Osteoblast (primary cell): ENCODE measurements around the gene BCAS3. TPM values are rescaled to one million over a fixed set of nuclear protein-coding genes. Genes with fewer than 3 reads are reported as not detected.
A peak's percentile ranks its signal among the peaks of the same experiment; 100 is the strongest.
"Not testable (repeated sequence)": the region's sequence is repeated elsewhere in the genome, so short reads cannot be mapped to it uniquely, and the experiment has no call there.

ENCODE experiments used
- DNase-seq: peaks from one replicate; pipeline ENCODE4 v3.0.0; 2011; ENCODE audit warnings: low spot score, mixed read lengths; ENCODE audit not compliant: insufficient read length; ENCODE audit errors: missing footprints
- H2AFZ ChIP-seq: 2 replicates; pipeline ENCODE4 v1.6.0; 2011; ENCODE audit warnings: mild to moderate bottlenecking, low read length
- H3K27ac ChIP-seq: 2 replicates; pipeline ENCODE4 v1.5.1; 2011; ENCODE audit warnings: mild to moderate bottlenecking, low read depth, low read length, moderate library complexity
- H3K27me3 ChIP-seq: 2 replicates; pipeline ENCODE4 v1.6.0; 2012; ENCODE audit warnings: mild to moderate bottlenecking, control low read depth, inconsistent platforms, low read length, moderate library complexity; ENCODE audit not compliant: insufficient read depth
- H3K36me3 ChIP-seq: 2 replicates; pipeline ENCODE4 v1.5.1; 2011; ENCODE audit warnings: mild to moderate bottlenecking, low read length, control low read depth, moderate library complexity; ENCODE audit not compliant: insufficient read depth
- H3K4me1 ChIP-seq: 2 replicates; pipeline ENCODE4 v1.5.1; 2011; ENCODE audit warnings: mild to moderate bottlenecking, low read length, control low read depth, moderate library complexity; ENCODE audit not compliant: insufficient read depth
- H3K4me2 ChIP-seq: 2 replicates; pipeline ENCODE4 v1.6.0; 2011; ENCODE audit warnings: mild to moderate bottlenecking, low read length; ENCODE audit not compliant: insufficient read depth
- H3K4me3 ChIP-seq: fragments of 200-600 bp; sonication (generic); 3 replicates; pipeline ENCODE4 v1.5.1; 2012; ENCODE audit warnings: mild to moderate bottlenecking, low read length, inconsistent platforms; ENCODE audit not compliant: insufficient read depth
- H3K79me2 ChIP-seq: 2 replicates; pipeline ENCODE4 v1.6.0; 2012; ENCODE audit warnings: mild to moderate bottlenecking, low read length, control low read depth, inconsistent platforms; ENCODE audit not compliant: insufficient read depth
- H3K9me3 ChIP-seq: 2 replicates; pipeline ENCODE4 v1.5.1; 2011; ENCODE audit warnings: low read depth, low read length, control low read depth
- H4K20me1 ChIP-seq: 2 replicates; pipeline ENCODE4 v1.6.0; 2012; ENCODE audit warnings: mild to moderate bottlenecking, low read length, control low read depth; ENCODE audit not compliant: insufficient read depth
- total RNA-seq: library from RNA; depleted of rRNA; stranded (reverse); fragments of >200 nt; gene quantifications from 2 replicates; pipeline ENCODE4 v1.2.3, GENCODE V29; 2012
- TF ChIP-seq, protein P1 (sequence below): IDR thresholded peaks from 2 replicates; pipeline ENCODE4 v1.5.1; 2011; ENCODE audit warnings: mild to moderate bottlenecking, low read depth, low read length, moderate library complexity; ENCODE audit errors: extremely low read depth

BCAS3 gene
- total RNA-seq, 1 donor: 31.5 TPM

DNA sequence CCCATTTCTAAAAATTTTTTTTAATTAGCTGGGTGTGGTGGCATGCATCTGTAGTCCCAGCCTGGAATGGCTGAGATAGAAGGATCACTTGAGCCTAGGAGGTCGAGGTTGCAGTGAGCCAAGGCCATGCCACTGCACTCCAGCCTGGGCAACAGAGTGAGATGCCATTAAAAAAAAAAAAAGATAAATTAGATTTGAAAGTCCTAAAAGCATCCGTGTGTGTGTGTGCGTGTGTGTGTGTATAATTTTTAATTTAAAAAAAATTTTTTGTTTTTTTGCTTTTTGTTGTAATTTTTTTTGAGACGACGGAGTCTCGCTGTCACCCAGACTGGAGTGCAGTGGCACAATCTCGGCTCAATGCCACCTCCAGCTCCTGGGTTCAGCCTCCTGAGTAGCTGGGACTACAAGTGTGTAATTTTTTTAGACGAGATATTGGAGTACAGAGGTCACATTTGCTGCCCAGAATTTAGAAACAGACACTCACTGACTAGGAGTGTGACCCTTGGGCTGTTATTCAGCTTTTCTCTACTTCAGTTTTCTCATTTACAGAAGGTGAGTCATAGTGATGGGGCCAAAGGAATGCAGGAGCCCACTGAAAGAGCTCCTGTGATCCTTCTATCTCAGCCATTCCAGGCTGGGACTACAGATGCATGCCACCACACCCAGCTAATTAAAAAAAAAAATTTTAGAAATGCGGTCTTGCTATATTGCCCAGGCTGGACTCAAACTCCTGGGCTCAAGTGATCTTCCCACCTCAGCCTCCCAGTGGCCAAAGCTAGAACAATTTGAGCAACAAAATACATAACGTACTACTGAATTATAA is 749.0 kb downstream of the BCAS3 start:
- TF ChIP-seq, protein P1, sequence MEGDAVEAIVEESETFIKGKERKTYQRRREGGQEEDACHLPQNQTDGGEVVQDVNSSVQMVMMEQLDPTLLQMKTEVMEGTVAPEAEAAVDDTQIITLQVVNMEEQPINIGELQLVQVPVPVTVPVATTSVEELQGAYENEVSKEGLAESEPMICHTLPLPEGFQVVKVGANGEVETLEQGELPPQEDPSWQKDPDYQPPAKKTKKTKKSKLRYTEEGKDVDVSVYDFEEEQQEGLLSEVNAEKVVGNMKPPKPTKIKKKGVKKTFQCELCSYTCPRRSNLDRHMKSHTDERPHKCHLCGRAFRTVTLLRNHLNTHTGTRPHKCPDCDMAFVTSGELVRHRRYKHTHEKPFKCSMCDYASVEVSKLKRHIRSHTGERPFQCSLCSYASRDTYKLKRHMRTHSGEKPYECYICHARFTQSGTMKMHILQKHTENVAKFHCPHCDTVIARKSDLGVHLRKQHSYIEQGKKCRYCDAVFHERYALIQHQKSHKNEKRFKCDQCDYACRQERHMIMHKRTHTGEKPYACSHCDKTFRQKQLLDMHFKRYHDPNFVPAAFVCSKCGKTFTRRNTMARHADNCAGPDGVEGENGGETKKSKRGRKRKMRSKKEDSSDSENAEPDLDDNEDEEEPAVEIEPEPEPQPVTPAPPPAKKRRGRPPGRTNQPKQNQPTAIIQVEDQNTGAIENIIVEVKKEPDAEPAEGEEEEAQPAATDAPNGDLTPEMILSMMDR: peak; percentile 12
- Histone ChIP-seq H4K20me1 (no peaks in the 10 kb centered on the region), H3K27me3 (peaks cover 11% of the 10 kb centered on the region), H3K9me3 (no peaks in the 10 kb centered on the region), H3K4me1 (peaks cover 5% of the 10 kb centered on the region), H3K27ac (no peak overlapping the region), H3K4me3 (no peak overlapping the region), H3K4me2 (no peak overlapping the region), H2AFZ (no peak overlapping the region), H3K36me3 (no peaks in the 10 kb centered on the region), H3K79me2 (no peaks in the 10 kb centered on the region)
- no peak for DNase-seq

DNA sequence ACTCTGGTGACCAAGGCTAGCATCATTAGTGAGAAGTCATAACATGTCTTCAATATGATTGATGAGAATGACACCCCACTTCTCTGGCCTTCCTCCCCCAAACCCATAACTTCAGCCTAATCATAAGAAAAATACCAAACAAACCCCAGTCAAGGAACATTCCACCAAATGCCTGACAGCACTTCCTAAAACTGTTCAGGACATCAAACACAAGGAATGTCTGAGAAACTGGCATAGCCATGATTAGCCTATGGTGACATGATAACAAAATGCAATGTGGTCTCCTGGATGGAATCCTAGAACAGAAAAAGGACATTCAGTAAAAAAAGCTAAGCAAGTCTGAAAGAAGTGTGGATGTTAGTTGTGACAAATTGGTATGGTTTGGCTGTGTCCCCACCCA is 749.9 kb downstream of the BCAS3 start:
- TF ChIP-seq, protein P1: no peak
- Histone ChIP-seq H3K4me1 (peaks cover 5% of the 10 kb centered on the region), H3K79me2 (no peaks in the 10 kb centered on the region), H3K36me3 (no peaks in the 10 kb centered on the region), H3K27me3 (peaks cover 4% of the 10 kb centered on the region), H4K20me1 (no peaks in the 10 kb centered on the region), H3K4me2 (no peak overlapping the region), H3K27ac (no peak overlapping the region), H3K4me3 (no peak overlapping the region), H3K9me3 (no peaks in the 10 kb centered on the region), H2AFZ (no peak overlapping the region)
- DNase-seq: no peak

DNA sequence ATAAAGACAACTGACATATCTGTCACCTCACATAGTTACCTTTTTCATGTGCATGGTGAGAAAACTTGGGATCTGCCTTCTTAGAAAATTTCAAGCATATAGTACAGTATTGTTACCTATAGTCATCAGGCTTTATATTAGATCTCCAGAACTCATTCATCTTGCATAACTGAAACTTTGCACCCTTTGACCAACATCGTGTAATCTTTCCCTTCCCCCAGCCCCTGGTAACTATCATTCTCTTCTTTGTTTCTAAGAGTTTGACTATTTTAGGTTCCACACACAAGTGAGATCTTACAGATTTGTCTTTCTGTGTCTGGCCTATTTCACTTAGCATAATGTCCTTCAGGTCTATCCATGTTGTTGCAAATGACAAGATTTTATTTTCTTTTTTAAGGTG is 751.6 kb downstream of the BCAS3 start:
- no peaks in the 10 kb centered on the region for H3K27me3 ChIP-seq
- H3K9me3 ChIP-seq: no peaks in the 10 kb centered on the region
- no peak overlapping the region for H3K4me2 ChIP-seq
- no peaks in the 10 kb centered on the region for H3K36me3 ChIP-seq
- H3K79me2 ChIP-seq: no peaks in the 10 kb centered on the region
- TF ChIP-seq, protein P1: no peak
- H3K4me3 ChIP-seq: no peak overlapping the region
- H3K27ac ChIP-seq: no peak overlapping the region
- no peaks in the 10 kb centered on the region for H4K20me1 ChIP-seq
- H2AFZ ChIP-seq: no peak overlapping the region
- no peak for DNase-seq
- peaks cover 5% of the 10 kb centered on the region for H3K4me1 ChIP-seq

DNA sequence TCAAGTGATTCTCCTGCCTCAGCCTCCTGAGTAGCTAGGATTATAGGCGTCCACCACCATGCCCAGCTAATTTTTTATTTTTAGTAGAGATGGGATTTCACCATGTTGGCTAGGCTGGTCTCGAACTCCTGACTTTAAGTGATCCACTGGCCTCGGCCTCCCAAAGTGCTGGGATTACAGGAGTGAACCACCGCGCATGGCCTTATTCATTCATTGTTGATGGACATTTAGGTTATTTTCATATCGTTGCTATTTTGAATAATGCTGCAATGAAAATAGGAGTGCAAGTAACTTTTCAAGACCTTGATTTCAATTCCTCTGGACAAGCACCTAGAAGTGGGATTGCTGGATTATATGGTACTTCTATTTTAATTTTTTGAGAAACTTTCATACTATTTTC is 752.2 kb downstream of the BCAS3 start:
- not testable (repeated sequence) for H3K27ac ChIP-seq, H2AFZ ChIP-seq, H3K4me3 ChIP-seq, H3K4me2 ChIP-seq, H3K4me1 ChIP-seq, H3K36me3 ChIP-seq, DNase-seq, H4K20me1 ChIP-seq, H3K9me3 ChIP-seq, H3K27me3 ChIP-seq, H3K79me2 ChIP-seq
